22Rv1 (cell line): ENCODE data around the gene MBD1.

Experiments
- ZFX ChIP-seq: fragments of 450-650 bp; IDR thresholded peaks from 2 replicates; pipeline ENCODE4 v1.6.1; 2017; ENCODE audit warnings: antibody characterized with exemption, borderline replicate concordance
- TF ChIP-seq, protein P1 (sequence below): fragments of 450-650 bp; IDR thresholded peaks from 2 replicates; pipeline ENCODE4 v1.5.1; 2017; ENCODE audit warnings: mild to moderate bottlenecking

DNA sequence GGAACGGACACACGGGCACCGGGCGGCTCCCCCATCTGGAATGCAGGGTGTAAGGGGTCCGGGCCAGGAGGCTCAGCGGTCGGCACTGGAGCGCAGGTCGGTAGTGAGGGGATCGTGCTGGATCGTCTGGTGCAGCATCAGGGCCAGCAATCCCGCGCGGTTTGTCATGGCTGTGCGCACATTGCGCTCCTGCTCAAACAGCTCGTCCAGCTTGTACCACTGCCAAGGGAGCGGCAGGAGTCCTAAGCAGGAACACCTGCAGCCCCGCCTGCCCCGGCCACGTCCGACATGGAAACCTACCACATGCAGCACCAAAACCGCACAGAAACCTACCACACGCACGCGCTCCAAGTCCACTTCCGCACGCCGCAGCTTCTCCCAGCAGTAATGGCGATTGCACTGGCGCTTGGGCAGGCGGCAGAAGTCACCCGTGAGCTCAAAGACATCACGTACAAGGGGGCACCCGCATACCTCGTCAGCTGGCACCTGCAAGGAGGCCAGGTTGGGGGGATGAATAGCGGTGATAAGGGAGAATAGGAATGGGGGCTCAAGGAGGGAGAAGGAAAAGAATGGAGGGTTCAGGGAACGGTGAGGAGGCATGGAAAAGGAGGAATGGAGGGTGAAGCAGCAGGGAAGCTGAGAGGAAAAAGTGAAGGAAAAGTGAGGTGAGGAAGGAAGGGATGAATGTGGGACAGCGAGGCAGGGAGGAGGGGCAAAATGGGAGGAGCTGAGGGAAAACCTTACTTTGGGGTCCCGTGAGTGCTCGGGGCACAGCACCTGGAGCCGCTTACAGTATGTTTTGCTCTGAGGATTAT, 1.4 kb upstream of the MBD1 start:
- TF ChIP-seq, protein P1, sequence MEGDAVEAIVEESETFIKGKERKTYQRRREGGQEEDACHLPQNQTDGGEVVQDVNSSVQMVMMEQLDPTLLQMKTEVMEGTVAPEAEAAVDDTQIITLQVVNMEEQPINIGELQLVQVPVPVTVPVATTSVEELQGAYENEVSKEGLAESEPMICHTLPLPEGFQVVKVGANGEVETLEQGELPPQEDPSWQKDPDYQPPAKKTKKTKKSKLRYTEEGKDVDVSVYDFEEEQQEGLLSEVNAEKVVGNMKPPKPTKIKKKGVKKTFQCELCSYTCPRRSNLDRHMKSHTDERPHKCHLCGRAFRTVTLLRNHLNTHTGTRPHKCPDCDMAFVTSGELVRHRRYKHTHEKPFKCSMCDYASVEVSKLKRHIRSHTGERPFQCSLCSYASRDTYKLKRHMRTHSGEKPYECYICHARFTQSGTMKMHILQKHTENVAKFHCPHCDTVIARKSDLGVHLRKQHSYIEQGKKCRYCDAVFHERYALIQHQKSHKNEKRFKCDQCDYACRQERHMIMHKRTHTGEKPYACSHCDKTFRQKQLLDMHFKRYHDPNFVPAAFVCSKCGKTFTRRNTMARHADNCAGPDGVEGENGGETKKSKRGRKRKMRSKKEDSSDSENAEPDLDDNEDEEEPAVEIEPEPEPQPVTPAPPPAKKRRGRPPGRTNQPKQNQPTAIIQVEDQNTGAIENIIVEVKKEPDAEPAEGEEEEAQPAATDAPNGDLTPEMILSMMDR: no peak
- TF ChIP-seq ZFX: no peak
